ENCODE data around the gene PEX7. TPM values are rescaled to one million over a fixed set of nuclear protein-coding genes. Genes with fewer than 3 reads are reported as not detected.

Gene PEX7
- total and polyA plus RNA-seq, 2 of the 8 experiments (the other 6 are each of a cell fraction or from before 2014, with no cell fraction given), result 6.4 to 11.0 TPM

- Histone ChIP-seq H2AK5ac (ENCODE audit: low read depth, low read length) (no peak overlapping the region), H3K27me3 (replicated peaks in 1 of 4; ENCODE audit: control insufficient read depth in 3 of 4, extremely low read depth in 1 of 4, insufficient read depth in 3 of 4, low read length in 3 of 4) (no peaks in the 10 kb centered on the region), H3K14ac (ENCODE audit: insufficient read length) (no peak overlapping the region), H2AFZ (ENCODE audit: low read length) (0 out of 2 replicates have a peak overlapping the region, but pooled peaks have one; percentile 77), H3K4me1 (replicated peaks in 1 of 4; ENCODE audit: control insufficient read depth in 3 of 4, insufficient read depth in 4 of 4, low read length in 3 of 4) (no peaks in the 10 kb centered on the region; a peak in 1 of 7 replicates), H2BK15ac (ENCODE audit: low read length) (no peak overlapping the region), H3K79me2 (ENCODE audit: control insufficient read depth in 1 of 2, insufficient read depth in 2 of 2, low read length in 2 of 2) (no peaks in the 10 kb centered on the region), H3K27ac (ENCODE audit: low read depth, low read length) (0 out of 2 replicates have a peak overlapping the region, but pooled peaks have one; percentile 19), H2BK120ac (replicated peaks; ENCODE audit: low read depth, low read length) (peak overlapping the region; percentile 59), H3K23me2 (ENCODE audit: low read depth, low read length) (no peaks in the 10 kb centered on the region), H4K91ac (replicated peaks; ENCODE audit: insufficient read length, low read length) (no peak overlapping the region), H3K56ac (replicated peaks; ENCODE audit: insufficient read length, low read depth, low read length) (no peak overlapping the region), H4K5ac (ENCODE audit: insufficient read length, low read depth, low read length) (no peak overlapping the region), H4K8ac (ENCODE audit: extremely low read depth, insufficient read depth, low read length) (no peak overlapping the region), H3K18ac (ENCODE audit: extremely low read depth, low read length) (no peak overlapping the region; the same call in 1 of the 2 replicates), H4K20me1 (replicated peaks in 1 of 2; ENCODE audit: control insufficient read depth in 1 of 2, insufficient read depth in 2 of 2, low read length in 2 of 2) (no peaks in the 10 kb centered on the region), H3K36me3 (ENCODE audit: control insufficient read depth in 2 of 4, insufficient read depth in 4 of 4, low read length in 3 of 4) (no peaks in the 10 kb centered on the region), H3K9me3 (ENCODE audit: insufficient read depth in 2 of 2, low read depth in 1 of 2, low read length in 1 of 2) (0 out of 4 replicates have a peak, but pooled peaks cover 0 to 2% of the 10 kb centered on the region in 2 experiments), H2BK20ac (ENCODE audit: low read length) (no peak overlapping the region), H3K4me2 (ENCODE audit: insufficient read depth in 1 of 2, low read depth in 2 of 2, low read length in 2 of 2) (no peak overlapping the region; a peak in 1 of 4 replicates), H2BK5ac (ENCODE audit: low read depth, low read length) (no peak overlapping the region; the same call in 1 of the 2 replicates), H3K79me1 (ENCODE audit: low read depth, low read length) (no peaks in the 10 kb centered on the region), H3K9ac (replicated peaks in 1 of 4; ENCODE audit: extremely low read depth in 1 of 4, low read depth in 3 of 4, low read length in 3 of 4) (no peak overlapping the region), H3K23ac (ENCODE audit: insufficient read length) (no peak overlapping the region), H3K4me3 (ENCODE audit: extremely low read depth in 1 of 4, insufficient read depth in 2 of 4, low read depth in 3 of 4, low read length in 4 of 4) (no peak overlapping the region), H3K4ac (replicated peaks; ENCODE audit: insufficient read length, low read depth, low read length) (no peak overlapping the region), H2BK12ac (ENCODE audit: low read depth, low read length) (no peak overlapping the region; the same call in 1 of the 2 replicates)
- WGBS, 2 experiments (ENCODE audit: extremely low coverage in 1 of 2, insufficient coverage in 1 of 2, insufficient read length in 1 of 2, insufficient replicate concordance in 2 of 2, low coverage in 1 of 2, low lambda C conversion rate in 2 of 2, missing lambda C conversion rate in 1 of 2), result 53% methylated on average over 7 of the region's 9 CpGs; no CpG with 5 or more reads in 1 of the 2 experiments
- no peak for TF ChIP-seq BCL11A (IDR thresholded peaks at IDR 0.05; ENCODE audit: low read depth in 2 of 2, low read length in 2 of 2)
- TF ChIP-seq MAX (IDR thresholded peaks at IDR 0.05), result no peak
- CTCF ChIA-PET (ENCODE audit: partially characterized antibody), result no interaction called here
- POLR2A ChIA-PET (ENCODE audit: partially characterized antibody), result interaction anchor here (4.5 kb wide), 1 partner anchor 11 kb away, joined by 23 read pairs; no protein-coding TSS in a partner anchor
- FAIRE-seq, result no peak
- DNase-seq (ENCODE audit: low read depth in 1 of 2, low spot score in 2 of 2), result no peak
These were observed 124.6 kb downstream of the PEX7 start for GRCh38 chr6:136947037-136947436.

Data from H1 (cell line).